Stimulated activated naive B cell treated with anti-CD40 and anti-IgM and Interleukin-4, amounts not matched to agents 10 μg/mL and 1 μg/mL and 100 μg/mL, for 72 hours (primary cell): ENCODE measurements around the gene PPP2R5B.

Experiments used
- ATAC-seq, 2 donors: fragments of 150-1000 bp; cut with Tn5 transposase; replicated peaks; 2 replicates each; pipeline ENCODE4 v1.10.0; 2021; ENCODE audit warnings: moderate library complexity in 1 of 2
- DNase-seq: peaks from one replicate; pipeline ENCODE4 v3.0.0; 2021
- H3K27ac Mint-ChIP-seq: one replicate; pipeline ENCODE4 v1.8.0; 2022; ENCODE audit warnings: mild to moderate bottlenecking, mixed read lengths
- H3K27me3 Mint-ChIP-seq, 2 donors: one replicate each; pipeline ENCODE4 v1.8.0; 2022; ENCODE audit warnings: mixed read lengths in 2 of 2
- H3K36me3 Mint-ChIP-seq, 2 donors: one replicate each; pipeline ENCODE4 v1.8.0; 2022; ENCODE audit warnings: mixed read lengths in 2 of 2, mild to moderate bottlenecking in 1 of 2
- H3K4me1 Mint-ChIP-seq, 2 donors: one replicate each; pipeline ENCODE4 v1.8.0; 2022; ENCODE audit warnings: mixed read lengths in 2 of 2, mild to moderate bottlenecking in 1 of 2
- H3K4me3 Mint-ChIP-seq, 2 donors: one replicate each; pipeline ENCODE4 v1.8.0; 2022; ENCODE audit warnings: mild to moderate bottlenecking in 2 of 2, mixed read lengths in 2 of 2, moderate library complexity in 1 of 2
- H3K9me3 Mint-ChIP-seq, 2 donors: one replicate each; pipeline ENCODE4 v1.8.0; 2022; ENCODE audit warnings: mixed read lengths in 2 of 2, mild to moderate bottlenecking in 1 of 2

The PPP2R5B gene

GRCh38 chr11:64921384-64921783 is 3.1 kb upstream of the PPP2R5B start:
- Mint-ChIP-seq H3K9me3 (no peaks in the 10 kb centered on the region), H3K27ac (no peak overlapping the region), H3K4me1 (peaks cover 31 to 53% of the 10 kb centered on the region in 2 donors), H3K36me3 (peaks cover 0 to 2% of the 10 kb centered on the region in 2 donors), H3K4me3 (no peak overlapping the region), H3K27me3 (no peaks in the 10 kb centered on the region)
- ATAC-seq (no peak), DNase-seq (no peak)

GRCh38 chr11:64923151-64923661 is 1.3 kb upstream of the PPP2R5B start:
- ATAC-seq, result no peak
- Mint-ChIP-seq H3K36me3 (peaks cover 9 to 12% of the 10 kb centered on the region in 2 donors), H3K27ac (no peak overlapping the region)

GRCh38 chr11:64924910-64925284 is 408 bp downstream of the PPP2R5B start:
- Mint-ChIP-seq H3K4me1 (peaks cover 20 to 34% of the 10 kb centered on the region in 2 donors), H3K9me3 (no peaks in the 10 kb centered on the region), H3K36me3 (peaks cover 14 to 22% of the 10 kb centered on the region in 2 donors), H3K27ac (peak overlapping the region; percentile 90), H3K4me3 (peak overlapping the region; percentile 93 to 100), H3K27me3 (no peaks in the 10 kb centered on the region)
- ATAC-seq (peak; percentile 2 to 23), DNase-seq (no peak)

More at GRCh38 chr11:64923151-64923661, 1.3 kb upstream of the PPP2R5B start:
- H3K9me3 Mint-ChIP-seq, result no peaks in the 10 kb centered on the region
- no peak for DNase-seq
- peaks cover 22 to 42% of the 10 kb centered on the region in 2 donors for H3K4me1 Mint-ChIP-seq
- no peak overlapping the region for H3K4me3 Mint-ChIP-seq
- no peaks in the 10 kb centered on the region for H3K27me3 Mint-ChIP-seq

GRCh38 chr11:64925536-64926436 is 1.3 kb downstream of the PPP2R5B start:
- DNase-seq (no peak), ATAC-seq (no peak)
- peaks cover 16 to 31% of the 10 kb centered on the region in 2 donors for H3K36me3 Mint-ChIP-seq
- no peaks in the 10 kb centered on the region for H3K27me3 Mint-ChIP-seq
- H3K27ac Mint-ChIP-seq, result peak overlapping the region; percentile 90
- H3K4me3 Mint-ChIP-seq, result peak overlapping the region; percentile 93 to 100
- H3K9me3 Mint-ChIP-seq, result no peaks in the 10 kb centered on the region
- peaks cover 16 to 34% of the 10 kb centered on the region in 2 donors for H3K4me1 Mint-ChIP-seq

GRCh38 chr11:64926689-64927088 is 2.2 kb downstream of the PPP2R5B start:
- DNase-seq (no peak), ATAC-seq (no peak)
- H3K27ac Mint-ChIP-seq, result peak overlapping the region; percentile 85
- H3K36me3 Mint-ChIP-seq, result peaks cover 22 to 31% of the 10 kb centered on the region in 2 donors
- peaks cover 16 to 34% of the 10 kb centered on the region in 2 donors for H3K4me1 Mint-ChIP-seq
- no peak overlapping the region for H3K4me3 Mint-ChIP-seq
- H3K27me3 Mint-ChIP-seq, result no peaks in the 10 kb centered on the region
- H3K9me3 Mint-ChIP-seq, result no peaks in the 10 kb centered on the region

GRCh38 chr11:64928957-64929356 is 4.5 kb downstream of the PPP2R5B start:
- Mint-ChIP-seq H3K36me3 (peaks cover 32 to 41% of the 10 kb centered on the region in 2 donors), H3K9me3 (no peaks in the 10 kb centered on the region), H3K4me3 (no peak overlapping the region), H3K27ac (no peak overlapping the region), H3K27me3 (no peaks in the 10 kb centered on the region), H3K4me1 (peaks cover 14 to 25% of the 10 kb centered on the region in 2 donors)
- no peak for ATAC-seq
- no peak for DNase-seq

- H3K4me1 Mint-ChIP-seq, result peaks cover 11 to 19% of the 10 kb centered on the region in 2 donors
- no peak for DNase-seq
- no peaks in the 10 kb centered on the region for H3K27me3 Mint-ChIP-seq
- peaks cover 32 to 44% of the 10 kb centered on the region in 2 donors for H3K36me3 Mint-ChIP-seq
- no peak for ATAC-seq
- no peak overlapping the region for H3K27ac Mint-ChIP-seq
- no peak overlapping the region for H3K4me3 Mint-ChIP-seq
- no peaks in the 10 kb centered on the region for H3K9me3 Mint-ChIP-seq
Measured at GRCh38 chr11:64929625-64930024, 5.1 kb downstream of the PPP2R5B start.

- DNase-seq, result no peak
- peaks cover 32 to 50% of the 10 kb centered on the region in 2 donors for H3K36me3 Mint-ChIP-seq
- H3K4me3 Mint-ChIP-seq, result no peak overlapping the region
- H3K4me1 Mint-ChIP-seq, result peaks cover 7 to 13% of the 10 kb centered on the region in 2 donors
- no peak overlapping the region for H3K27ac Mint-ChIP-seq
- H3K27me3 Mint-ChIP-seq, result no peaks in the 10 kb centered on the region
- ATAC-seq, result no peak
- no peaks in the 10 kb centered on the region for H3K9me3 Mint-ChIP-seq
Measured at GRCh38 chr11:64930340-64930739, 5.9 kb downstream of the PPP2R5B start.

- H3K27me3 Mint-ChIP-seq, result no peaks in the 10 kb centered on the region
- no peak for DNase-seq
- H3K4me3 Mint-ChIP-seq, result no peak overlapping the region
- H3K9me3 Mint-ChIP-seq, result no peaks in the 10 kb centered on the region
- H3K36me3 Mint-ChIP-seq, result peaks cover 31 to 51% of the 10 kb centered on the region in 2 donors
- H3K27ac Mint-ChIP-seq, result no peak overlapping the region
- no peak for ATAC-seq
- H3K4me1 Mint-ChIP-seq, result peaks cover 1 to 3% of the 10 kb centered on the region in 2 donors
Measured at GRCh38 chr11:64931290-64931689, 6.8 kb downstream of the PPP2R5B start.

- Mint-ChIP-seq H3K36me3 (peaks cover 30 to 45% of the 10 kb centered on the region in 2 donors), H3K9me3 (no peaks in the 10 kb centered on the region), H3K27ac (no peak overlapping the region), H3K4me1 (no peaks in the 10 kb centered on the region), H3K4me3 (no peak overlapping the region), H3K27me3 (no peaks in the 10 kb centered on the region)
- no peak for DNase-seq
- ATAC-seq, result no peak
Measured at GRCh38 chr11:64932324-64932723, 7.8 kb downstream of the PPP2R5B start.

GRCh38 chr11:64933213-64933934 is 8.9 kb downstream of the PPP2R5B start:
- no peaks in the 10 kb centered on the region for H3K4me1 Mint-ChIP-seq
- no peaks in the 10 kb centered on the region for H3K9me3 Mint-ChIP-seq
- peaks cover 24 to 37% of the 10 kb centered on the region in 2 donors for H3K36me3 Mint-ChIP-seq
- H3K27ac Mint-ChIP-seq, result no peak overlapping the region
- peaks cover 0 to 1% of the 10 kb centered on the region in 2 donors for H3K27me3 Mint-ChIP-seq
- no peak for ATAC-seq
- DNase-seq, result no peak
- H3K4me3 Mint-ChIP-seq, result no peak overlapping the region

GRCh38 chr11:64933935-64934681 is 9.6 kb downstream of the PPP2R5B start:
- peaks cover 0 to 5% of the 10 kb centered on the region in 2 donors for H3K27me3 Mint-ChIP-seq
- no peaks in the 10 kb centered on the region for H3K9me3 Mint-ChIP-seq
- peak overlapping the region; percentile 44 for H3K27ac Mint-ChIP-seq
- ATAC-seq (no peak), DNase-seq (no peak)
- H3K36me3 Mint-ChIP-seq, result peaks cover 24 to 37% of the 10 kb centered on the region in 2 donors
- H3K4me1 Mint-ChIP-seq, result no peaks in the 10 kb centered on the region
- no peak overlapping the region for H3K4me3 Mint-ChIP-seq

- Mint-ChIP-seq H3K4me3 (no peak overlapping the region), H3K9me3 (no peaks in the 10 kb centered on the region), H3K27me3 (peaks cover 0 to 5% of the 10 kb centered on the region in 2 donors), H3K27ac (peak overlapping the region; percentile 44), H3K36me3 (peaks cover 19 to 30% of the 10 kb centered on the region in 2 donors), H3K4me1 (no peaks in the 10 kb centered on the region)
- ATAC-seq (no peak), DNase-seq (no peak)
Measured at GRCh38 chr11:64934682-64935358, 10.3 kb downstream of the PPP2R5B start.
